HTR-8/SVneo (cell line): Measurements from ENCODE around the gene NR4A3.
"Not testable (repeated sequence)": the region's sequence is repeated elsewhere in the genome, so short reads cannot be mapped to it uniquely, and the experiment has no call there.

Experiments
- DNase-seq: peaks from one replicate; pipeline ENCODE4 v3.0.0; 2011; ENCODE audit warnings: low spot score, mixed read lengths; ENCODE audit not compliant: insufficient read length
- FAIRE-seq: peaks from 2 replicates; lab custom pipeline; 2011; peaks lifted over from hg19 to GRCh38; lab: Jason Lieb, UNC

Gene NR4A3

DNA sequence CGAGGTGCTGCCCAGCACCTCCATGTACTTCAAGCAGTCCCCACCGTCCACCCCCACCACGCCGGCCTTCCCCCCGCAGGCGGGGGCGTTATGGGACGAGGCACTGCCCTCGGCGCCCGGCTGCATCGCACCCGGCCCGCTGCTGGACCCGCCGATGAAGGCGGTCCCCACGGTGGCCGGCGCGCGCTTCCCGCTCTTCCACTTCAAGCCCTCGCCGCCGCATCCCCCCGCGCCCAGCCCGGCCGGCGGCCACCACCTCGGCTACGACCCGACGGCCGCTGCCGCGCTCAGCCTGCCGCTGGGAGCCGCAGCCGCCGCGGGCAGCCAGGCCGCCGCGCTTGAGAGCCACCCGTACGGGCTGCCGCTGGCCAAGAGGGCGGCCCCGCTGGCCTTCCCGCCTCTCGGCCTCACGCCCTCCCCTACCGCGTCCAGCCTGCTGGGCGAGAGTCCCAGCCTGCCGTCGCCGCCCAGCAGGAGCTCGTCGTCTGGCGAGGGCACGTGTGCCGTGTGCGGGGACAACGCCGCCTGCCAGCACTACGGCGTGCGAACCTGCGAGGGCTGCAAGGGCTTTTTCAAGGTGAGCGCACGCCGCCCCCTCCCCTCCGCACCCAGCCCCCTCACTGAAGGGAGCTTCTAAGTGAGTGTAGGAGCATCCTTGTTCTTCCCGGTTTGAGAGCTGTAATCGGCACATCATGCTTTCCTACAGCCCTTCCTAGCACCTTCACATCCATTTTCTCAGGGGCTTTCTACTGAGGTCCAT lies 6.9 kb downstream of the NR4A3 start:
- no peak for DNase-seq
- FAIRE-seq = no peak

DNA sequence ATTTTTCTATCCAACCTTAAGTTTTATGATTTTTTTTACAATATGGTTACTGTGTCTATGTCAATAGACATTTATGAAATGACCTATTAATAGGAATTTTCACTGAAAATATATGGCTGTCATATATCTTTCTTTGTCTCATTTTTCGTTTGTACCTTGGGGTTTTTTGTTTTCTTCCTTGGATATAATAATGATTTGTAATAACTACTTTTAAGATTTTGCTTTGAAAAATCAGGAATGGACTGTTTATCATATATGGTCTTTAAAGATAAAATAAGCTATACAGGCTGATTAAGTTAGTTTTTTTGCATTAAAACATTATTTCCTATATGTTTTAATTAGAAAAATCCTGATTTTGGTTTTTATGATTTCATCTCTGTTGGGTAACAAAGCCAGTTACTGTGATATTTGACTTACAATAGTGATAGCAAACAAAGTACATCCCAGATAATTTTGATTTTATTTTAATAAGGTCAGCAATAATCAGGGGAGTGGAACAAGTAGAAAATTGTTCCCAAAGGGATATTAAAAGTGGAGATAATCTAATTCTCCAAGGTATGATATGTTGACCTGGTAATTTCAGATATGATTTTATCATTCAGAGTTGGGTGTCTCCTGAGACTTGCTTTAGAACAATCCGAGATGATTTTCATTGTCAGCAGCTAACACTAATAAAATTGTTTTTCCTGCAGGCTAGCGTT lies 10.3 kb downstream of the NR4A3 start:
- DNase-seq (no peak), FAIRE-seq (no peak)

DNA sequence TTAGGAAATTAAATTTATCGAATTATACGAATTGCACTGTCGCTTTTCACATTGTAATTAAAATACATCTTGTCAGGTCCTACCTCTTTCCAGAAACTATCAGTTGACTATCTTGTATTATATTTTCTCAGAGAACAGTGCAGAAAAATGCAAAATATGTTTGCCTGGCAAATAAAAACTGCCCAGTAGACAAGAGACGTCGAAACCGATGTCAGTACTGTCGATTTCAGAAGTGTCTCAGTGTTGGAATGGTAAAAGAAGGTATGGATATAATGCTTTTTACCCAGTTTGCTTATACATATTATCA lies 10.8 kb downstream of the NR4A3 start:
- FAIRE-seq (no peak), DNase-seq (no peak)

GRCh38 chr9:99833735-99834134 lies 12.1 kb downstream of the NR4A3 start:
- DNase-seq (no peak), FAIRE-seq (no peak)

DNA sequence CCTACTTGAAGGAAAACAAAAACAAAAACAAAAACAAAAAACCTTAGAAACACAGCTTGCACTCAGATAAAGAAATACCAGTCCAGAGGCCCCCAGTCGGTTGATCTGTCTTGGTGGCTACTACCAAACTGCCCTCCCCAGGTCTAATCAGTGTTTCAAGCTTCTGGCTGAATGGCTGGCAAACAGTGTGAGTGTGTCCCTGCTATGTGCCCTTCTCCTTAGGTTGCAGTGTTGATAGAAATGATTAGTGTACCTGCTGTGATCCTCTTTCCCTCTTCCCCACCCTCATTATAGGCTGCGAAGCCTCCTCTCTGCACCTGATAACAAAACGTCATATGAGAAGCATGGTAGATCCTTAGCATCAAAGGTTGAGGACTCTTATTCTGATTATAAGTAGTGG lies 12.8 kb downstream of the NR4A3 start:
- FAIRE-seq (no peak), DNase-seq (no peak)

- FAIRE-seq (no peak), DNase-seq (no peak)
These were observed 13.5 kb downstream of the NR4A3 start for GRCh38 chr9:99835142-99835541.

GRCh38 chr9:99835581-99835980 lies 13.9 kb downstream of the NR4A3 start:
- no peak for DNase-seq
- FAIRE-seq = no peak

- DNase-seq (no peak), FAIRE-seq (no peak)
These were observed 18.4 kb downstream of the NR4A3 start for GRCh38 chr9:99840072-99840471.

DNA sequence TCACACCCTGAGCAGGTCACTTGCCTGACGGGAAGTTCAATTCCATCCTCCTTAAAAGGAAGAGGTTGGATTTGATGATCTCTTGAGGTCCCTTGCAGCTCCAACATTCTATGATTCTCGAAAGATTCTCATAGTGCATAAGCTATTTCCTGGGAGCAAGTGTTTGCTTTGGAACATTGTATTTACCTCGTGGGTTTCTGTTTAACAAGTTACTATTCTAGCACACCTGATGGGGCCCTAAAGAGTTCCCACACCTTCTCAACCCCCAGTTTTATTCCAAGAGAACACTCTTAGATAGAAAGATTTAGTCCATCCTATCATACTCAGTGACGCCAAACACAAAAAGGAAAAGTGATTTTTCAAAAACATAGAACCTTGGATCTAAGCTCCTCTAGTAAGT lies 23.4 kb downstream of the NR4A3 start:
- FAIRE-seq = no peak
- DNase-seq = no peak

DNA sequence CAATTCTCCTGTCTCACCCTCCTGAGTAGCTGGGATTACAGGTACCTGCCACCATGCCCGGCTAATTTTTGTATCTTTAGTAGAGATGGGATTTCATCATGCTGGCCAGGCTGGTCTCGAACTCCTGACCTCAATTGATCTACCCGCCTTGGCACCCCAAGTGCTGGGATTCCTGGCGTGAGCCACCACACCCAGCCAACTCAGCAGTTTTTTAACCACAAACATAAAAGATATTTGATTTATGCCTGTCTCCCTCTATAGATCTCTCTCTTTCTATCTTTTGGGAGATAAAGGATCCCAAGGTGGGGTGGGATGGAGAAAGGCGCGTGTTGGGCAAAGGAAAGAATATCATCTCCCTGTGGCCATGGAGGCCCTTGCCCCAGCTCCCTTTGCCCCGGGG lies 26.8 kb downstream of the NR4A3 start:
- DNase-seq = no peak
- no peak for FAIRE-seq

DNA sequence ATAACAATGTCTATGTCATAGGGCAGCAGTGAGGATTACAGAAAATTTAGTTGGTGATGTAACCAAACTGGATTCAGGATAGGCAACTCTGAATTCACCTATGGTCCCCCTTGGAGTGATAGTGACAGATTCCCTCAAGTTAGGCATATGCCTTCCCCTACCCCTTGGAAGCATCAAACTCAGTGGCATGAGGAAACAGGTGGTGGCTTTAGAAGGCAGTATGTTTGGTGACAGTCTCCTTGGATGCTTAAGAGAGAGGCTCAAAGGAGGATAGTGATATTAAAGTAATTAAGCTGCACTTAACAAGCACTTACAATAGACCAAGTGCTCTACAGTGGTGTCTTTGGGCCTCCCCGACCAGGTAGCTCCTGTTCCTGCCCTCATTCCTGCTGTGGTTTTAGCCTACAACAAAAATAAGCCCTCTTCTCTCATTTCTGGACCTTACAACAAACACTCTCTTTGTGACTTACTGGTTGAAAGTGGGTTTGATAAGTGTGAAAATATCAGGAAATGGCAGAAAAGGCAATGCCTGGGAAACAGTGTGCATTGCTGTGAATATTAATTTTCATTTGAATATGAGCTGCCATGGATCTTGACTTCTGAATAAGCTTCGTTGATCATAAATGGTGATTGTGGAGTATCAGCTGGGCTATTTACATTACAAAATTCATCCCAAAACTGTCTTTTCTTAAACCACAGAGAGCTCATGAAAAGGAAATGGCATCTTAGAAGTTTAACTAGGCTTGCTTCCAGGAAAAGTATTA lies 29.2 kb downstream of the NR4A3 start:
- no peak for FAIRE-seq
- no peak for DNase-seq

- FAIRE-seq = no peak
These were observed 29.8 kb downstream of the NR4A3 start for GRCh38 chr9:99851500-99851822.

DNA sequence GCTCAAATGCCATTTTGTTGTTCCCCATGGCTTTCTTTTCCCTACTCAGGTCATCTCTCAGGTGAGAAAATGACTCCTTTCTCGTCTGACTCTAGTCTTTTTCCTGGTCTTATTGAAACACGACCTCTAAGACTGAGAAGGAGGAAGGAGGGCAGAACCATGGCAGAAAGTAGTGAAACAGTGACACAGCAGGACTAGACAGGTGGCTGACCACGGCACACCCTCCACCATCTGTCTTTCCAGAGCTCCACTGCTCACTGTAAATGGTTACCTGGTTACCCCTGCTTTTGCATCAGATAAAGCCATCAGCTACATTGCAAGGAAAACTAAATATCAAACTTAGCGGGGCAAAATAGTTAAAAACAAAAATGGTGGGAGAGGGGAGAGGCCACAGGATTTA lies 30.9 kb downstream of the NR4A3 start:
- no peak for FAIRE-seq
- DNase-seq = no peak

More at GRCh38 chr9:99851500-99851822, 29.8 kb downstream of the NR4A3 start:
- no peak for DNase-seq

- DNase-seq = no peak
- no peak for FAIRE-seq
These were observed 33.9 kb downstream of the NR4A3 start for GRCh38 chr9:99855467-99856176.

DNA sequence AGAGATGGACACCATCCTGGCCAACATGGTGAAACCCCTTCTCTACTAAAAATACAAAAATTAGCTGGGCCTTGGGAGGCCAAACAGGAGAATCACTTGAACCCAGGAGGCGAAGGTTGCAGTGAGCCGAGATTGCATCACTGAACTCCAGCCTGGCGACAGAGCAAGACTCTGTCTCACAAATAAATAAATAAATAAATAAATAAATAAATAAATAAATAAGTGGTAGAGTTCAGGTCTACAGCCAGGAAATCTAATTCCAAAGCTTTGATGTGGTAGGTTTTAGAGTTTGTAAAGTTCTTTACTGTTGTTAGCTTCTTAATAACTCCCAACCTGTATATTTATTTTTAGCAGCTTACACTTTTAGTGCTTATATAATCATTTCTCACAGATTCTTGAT lies 35.9 kb downstream of the NR4A3 start:
- not testable (repeated sequence) for FAIRE-seq, DNase-seq

DNA sequence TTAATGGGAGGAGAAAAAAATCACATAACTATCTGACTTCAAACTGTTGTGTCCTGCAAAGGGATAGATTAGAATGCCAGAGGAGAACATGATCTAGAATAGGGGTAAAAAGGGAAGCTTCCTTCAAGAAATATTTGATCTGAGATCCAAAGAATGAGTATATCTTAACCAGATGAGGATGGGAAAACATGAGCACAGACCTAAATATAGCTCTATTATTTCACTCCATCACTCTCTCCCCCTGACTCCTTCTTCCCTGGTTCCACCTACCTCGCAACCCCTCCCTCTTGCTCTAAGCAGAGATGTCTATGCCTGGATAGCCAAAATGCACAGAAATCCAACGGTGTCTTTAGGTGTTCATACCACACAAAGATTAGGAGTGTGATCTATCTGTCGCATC lies 36.4 kb downstream of the NR4A3 start:
- no peak for FAIRE-seq
- DNase-seq = no peak

DNA sequence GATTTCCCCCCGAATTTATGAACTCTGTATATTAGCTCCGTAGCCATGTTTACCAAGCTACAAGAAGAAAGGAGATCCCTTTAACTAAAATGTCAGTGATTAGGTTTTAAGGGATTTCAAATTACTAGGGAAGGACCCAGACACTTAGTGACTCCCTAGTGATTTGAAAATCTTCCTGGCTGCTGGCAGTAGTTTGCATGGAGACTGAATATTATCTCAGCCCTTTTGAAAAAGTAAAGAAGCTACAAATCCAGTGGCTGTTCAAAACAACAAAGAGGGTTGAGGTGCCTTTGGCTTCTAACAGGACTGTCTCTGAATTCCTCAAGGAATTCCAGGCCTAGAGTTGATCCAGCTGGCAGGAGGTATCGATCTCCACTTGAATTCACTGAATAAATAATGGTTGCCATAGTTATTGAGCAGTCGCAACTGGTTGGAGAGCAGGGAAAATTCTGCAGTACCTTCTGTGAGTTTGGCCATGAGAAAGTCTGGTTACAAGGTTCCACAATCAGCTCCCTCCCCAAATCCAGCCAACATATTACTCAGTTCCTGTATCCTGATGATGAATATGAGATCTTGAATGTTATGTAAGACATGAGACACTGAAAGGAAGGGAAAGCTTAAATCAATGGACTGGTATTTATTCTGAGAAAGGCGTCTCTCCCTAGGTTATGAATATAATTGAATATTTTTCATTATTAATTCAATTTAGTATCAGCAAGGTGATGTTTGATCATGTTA lies 37.7 kb downstream of the NR4A3 start:
- no peak for DNase-seq
- no peak for FAIRE-seq

DNA sequence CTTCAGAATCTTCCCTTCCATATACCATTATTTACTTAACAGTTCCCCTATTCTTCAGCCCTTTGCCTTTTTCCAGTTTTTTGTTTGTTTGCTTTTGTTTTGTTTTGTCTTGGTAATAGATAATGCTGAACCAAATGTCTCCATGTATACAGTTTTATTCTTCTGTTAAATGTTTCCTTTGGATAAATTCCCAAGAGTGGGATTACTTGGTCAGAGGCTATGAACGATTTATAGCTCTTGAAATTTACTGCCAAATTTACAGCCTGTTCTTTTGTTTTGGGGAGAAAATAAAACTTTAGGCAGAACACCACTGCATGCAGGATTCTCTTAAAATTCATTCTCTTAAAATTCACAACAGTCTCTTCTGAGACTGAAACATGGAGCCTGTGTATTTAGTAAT lies 38.6 kb downstream of the NR4A3 start:
- no peak for DNase-seq
- no peak for FAIRE-seq

DNA sequence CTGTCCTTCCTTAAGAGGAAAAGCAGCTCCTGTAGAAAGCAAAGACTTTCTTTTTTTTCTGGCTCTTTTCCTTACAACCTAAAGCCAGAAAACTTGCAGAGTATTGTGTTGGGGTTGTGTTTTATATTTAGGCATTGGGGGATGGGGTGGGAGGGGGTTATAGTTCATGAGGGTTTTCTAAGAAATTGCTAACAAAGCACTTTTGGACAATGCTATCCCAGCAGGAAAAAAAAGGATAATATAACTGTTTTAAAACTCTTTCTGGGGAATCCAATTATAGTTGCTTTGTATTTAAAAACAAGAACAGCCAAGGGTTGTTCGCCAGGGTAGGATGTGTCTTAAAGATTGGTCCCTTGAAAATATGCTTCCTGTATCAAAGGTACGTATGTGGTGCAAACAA lies 42.3 kb downstream of the NR4A3 start:
- FAIRE-seq = no peak
- no peak for DNase-seq

DNA sequence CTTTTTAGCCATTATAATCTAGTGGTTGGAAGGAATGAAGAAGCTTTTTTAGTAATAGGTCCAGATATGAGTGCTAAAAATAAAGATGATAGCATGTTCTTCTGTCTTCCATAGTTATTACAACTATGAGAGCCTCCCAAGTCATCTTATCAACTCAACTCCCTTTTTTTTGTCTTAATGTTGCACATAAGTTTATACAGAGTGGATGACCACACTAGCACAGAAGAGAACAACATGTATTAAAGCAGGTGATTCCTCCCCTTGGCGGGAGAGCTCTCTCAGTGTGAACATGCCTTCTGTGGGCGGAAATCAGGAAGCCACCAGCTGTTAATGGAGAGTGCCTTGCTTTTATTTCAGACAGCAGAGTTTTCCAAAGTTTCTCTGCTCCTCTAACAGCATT lies 44.7 kb downstream of the NR4A3 start:
- FAIRE-seq = no peak
- DNase-seq = no peak
